Astrocyte (in vitro differentiated cells and primary cell): Measurements from ENCODE around the gene RNU7-1. TPM values are rescaled to one million over a fixed set of nuclear protein-coding genes. Genes with fewer than 3 reads are reported as not detected.
A peak's percentile ranks its signal among the peaks of the same experiment; 100 is the strongest.

Experiments used
- DNase-seq: peaks from one replicate; pipeline ENCODE4 v3.0.0-alpha.2; 2010; ENCODE audit warnings: low read depth
- FAIRE-seq: peaks from 2 replicates; lab custom pipeline; 2011; peaks lifted over from hg19 to GRCh38; lab: Jason Lieb, UNC
- H2AFZ ChIP-seq: 2 replicates; pipeline ENCODE4 v1.6.0; 2012; ENCODE audit warnings: low read depth, low read length, inconsistent platforms
- H3K27ac ChIP-seq: 2 replicates; pipeline ENCODE4 v1.5.1; 2011; ENCODE audit warnings: low read depth, low read length, inconsistent platforms
- H3K27me3 ChIP-seq: 2 replicates; pipeline ENCODE4 v1.6.0; 2011; ENCODE audit warnings: low read length, inconsistent platforms; ENCODE audit not compliant: insufficient read depth
- H3K36me3 ChIP-seq: 2 replicates; pipeline ENCODE4 v1.5.1; 2011; ENCODE audit warnings: low read length, inconsistent platforms; ENCODE audit not compliant: insufficient read depth
- H3K4me1 ChIP-seq: 2 replicates; pipeline ENCODE4 v1.5.1; 2011; ENCODE audit warnings: low read length, inconsistent platforms; ENCODE audit not compliant: insufficient read depth
- H3K4me2 ChIP-seq: 2 replicates; pipeline ENCODE4 v1.6.0; 2012; ENCODE audit warnings: low read length, inconsistent platforms
- H3K4me3 ChIP-seq: 2 replicates; pipeline ENCODE4 v1.5.1; 2011; ENCODE audit warnings: low read depth, mild to moderate bottlenecking, low read length, inconsistent platforms; ENCODE audit not compliant: insufficient read depth
- H3K79me2 ChIP-seq: 2 replicates; pipeline ENCODE4 v1.6.0; 2012; ENCODE audit warnings: mild to moderate bottlenecking, low read length, inconsistent platforms; ENCODE audit not compliant: insufficient read depth
- H3K9ac ChIP-seq: 2 replicates; pipeline ENCODE4 v1.6.0; 2012; ENCODE audit warnings: mild to moderate bottlenecking, low read length, inconsistent platforms
- H3K9me3 ChIP-seq: 2 replicates; pipeline ENCODE4 v1.5.1; 2012; ENCODE audit warnings: low read depth, mild to moderate bottlenecking, low read length, inconsistent platforms; ENCODE audit not compliant: insufficient read depth
- H4K20me1 ChIP-seq: 2 replicates; pipeline ENCODE4 v1.6.0; 2012; ENCODE audit warnings: low read length, inconsistent platforms; ENCODE audit not compliant: insufficient read depth
- H3K27ac Mint-ChIP-seq: one replicate; pipeline ENCODE4 v1.8.0; 2021; ENCODE audit warnings: mild to moderate bottlenecking, mixed read lengths; ENCODE audit not compliant: unreplicated experiment
- H3K27me3 Mint-ChIP-seq: one replicate; pipeline ENCODE4 v1.8.0; 2021; ENCODE audit warnings: low read depth, mixed read lengths; ENCODE audit not compliant: unreplicated experiment
- H3K36me3 Mint-ChIP-seq: one replicate; pipeline ENCODE4 v1.8.0; 2021; ENCODE audit warnings: low read depth, mixed read lengths; ENCODE audit not compliant: unreplicated experiment
- H3K4me1 Mint-ChIP-seq: one replicate; pipeline ENCODE4 v1.8.0; 2021; ENCODE audit warnings: low read depth, mixed read lengths; ENCODE audit not compliant: unreplicated experiment
- H3K4me3 Mint-ChIP-seq: one replicate; pipeline ENCODE4 v1.8.0; 2021; ENCODE audit warnings: mild to moderate bottlenecking, moderate library complexity, mixed read lengths; ENCODE audit not compliant: unreplicated experiment
- H3K9me3 Mint-ChIP-seq: one replicate; pipeline ENCODE4 v1.8.0; 2021; ENCODE audit warnings: mild to moderate bottlenecking, mixed read lengths; ENCODE audit not compliant: unreplicated experiment
- EZH2 ChIP-seq: IDR thresholded peaks from 2 replicates; pipeline ENCODE4 v1.6.1; 2012; ENCODE audit warnings: mild to moderate bottlenecking, low read length, inconsistent platforms; ENCODE audit not compliant: insufficient read depth
- total RNA-seq: library from RNA; stranded (reverse); gene quantifications from 2 replicates; pipeline ENCODE4 v1.2.1, GENCODE V29; 2021
- TF ChIP-seq, protein P1 (sequence below): IDR thresholded peaks from 2 replicates; pipeline ENCODE4 v1.5.1; 2011; ENCODE audit warnings: low read depth, mild to moderate bottlenecking, inconsistent platforms, low read length, moderate library complexity; ENCODE audit not compliant: insufficient read depth

The RNU7-1 gene
- total RNA-seq, 1 donor from 2014 or later = not detected

GRCh38 chr12:6941782-6942181, 1.8 kb upstream of the RNU7-1 start:
- no peak for FAIRE-seq

GRCh38 chr12:6942331-6942665, 1.3 kb upstream of the RNU7-1 start:
- peaks cover 34% of the 10 kb centered on the region for H3K4me1 ChIP-seq
- Mint-ChIP-seq H3K36me3 (peaks cover 3% of the 10 kb centered on the region), H3K4me3 (peak overlapping the region; percentile 66), H3K27ac (no peak overlapping the region), H3K4me1 (peaks cover 22% of the 10 kb centered on the region), H3K9me3 (peaks cover 3% of the 10 kb centered on the region), H3K27me3 (no peaks in the 10 kb centered on the region)
- peaks cover 13% of the 10 kb centered on the region for H3K36me3 ChIP-seq
- no peak overlapping the region for H3K4me3 ChIP-seq
- FAIRE-seq (no peak), DNase-seq (no peak)
- H3K4me2 ChIP-seq = peak overlapping the region; percentile 12
- peak overlapping the region; percentile 86 for H3K27ac ChIP-seq
- H3K79me2 ChIP-seq = peaks cover 13% of the 10 kb centered on the region
- no peak overlapping the region for H2AFZ ChIP-seq
- no peaks in the 10 kb centered on the region for H3K9me3 ChIP-seq
- H3K9ac ChIP-seq = peak overlapping the region; percentile 87
- TF ChIP-seq EZH2 = no peak
- TF ChIP-seq, protein P1, sequence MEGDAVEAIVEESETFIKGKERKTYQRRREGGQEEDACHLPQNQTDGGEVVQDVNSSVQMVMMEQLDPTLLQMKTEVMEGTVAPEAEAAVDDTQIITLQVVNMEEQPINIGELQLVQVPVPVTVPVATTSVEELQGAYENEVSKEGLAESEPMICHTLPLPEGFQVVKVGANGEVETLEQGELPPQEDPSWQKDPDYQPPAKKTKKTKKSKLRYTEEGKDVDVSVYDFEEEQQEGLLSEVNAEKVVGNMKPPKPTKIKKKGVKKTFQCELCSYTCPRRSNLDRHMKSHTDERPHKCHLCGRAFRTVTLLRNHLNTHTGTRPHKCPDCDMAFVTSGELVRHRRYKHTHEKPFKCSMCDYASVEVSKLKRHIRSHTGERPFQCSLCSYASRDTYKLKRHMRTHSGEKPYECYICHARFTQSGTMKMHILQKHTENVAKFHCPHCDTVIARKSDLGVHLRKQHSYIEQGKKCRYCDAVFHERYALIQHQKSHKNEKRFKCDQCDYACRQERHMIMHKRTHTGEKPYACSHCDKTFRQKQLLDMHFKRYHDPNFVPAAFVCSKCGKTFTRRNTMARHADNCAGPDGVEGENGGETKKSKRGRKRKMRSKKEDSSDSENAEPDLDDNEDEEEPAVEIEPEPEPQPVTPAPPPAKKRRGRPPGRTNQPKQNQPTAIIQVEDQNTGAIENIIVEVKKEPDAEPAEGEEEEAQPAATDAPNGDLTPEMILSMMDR = no peak
- H3K27me3 ChIP-seq = no peaks in the 10 kb centered on the region
- H4K20me1 ChIP-seq = peaks cover 33% of the 10 kb centered on the region

More at GRCh38 chr12:6941782-6942181, 1.8 kb upstream of the RNU7-1 start:
- Histone ChIP-seq H3K4me2 (no peak overlapping the region), H3K36me3 (peaks cover 14% of the 10 kb centered on the region), H2AFZ (no peak overlapping the region), H3K9me3 (no peaks in the 10 kb centered on the region), H4K20me1 (peaks cover 28% of the 10 kb centered on the region), H3K9ac (no peak overlapping the region), H3K27me3 (no peaks in the 10 kb centered on the region), H3K79me2 (peaks cover 15% of the 10 kb centered on the region), H3K27ac (no peak overlapping the region), H3K4me3 (no peak overlapping the region), H3K4me1 (peaks cover 38% of the 10 kb centered on the region)
- Mint-ChIP-seq H3K27me3 (no peaks in the 10 kb centered on the region), H3K4me1 (peaks cover 20% of the 10 kb centered on the region), H3K9me3 (peaks cover 3% of the 10 kb centered on the region), H3K36me3 (peaks cover 3% of the 10 kb centered on the region), H3K4me3 (no peak overlapping the region), H3K27ac (peak overlapping the region; percentile 69)
- TF ChIP-seq, protein P1 = no peak
- no peak for TF ChIP-seq EZH2
- DNase-seq = no peak

DNA sequence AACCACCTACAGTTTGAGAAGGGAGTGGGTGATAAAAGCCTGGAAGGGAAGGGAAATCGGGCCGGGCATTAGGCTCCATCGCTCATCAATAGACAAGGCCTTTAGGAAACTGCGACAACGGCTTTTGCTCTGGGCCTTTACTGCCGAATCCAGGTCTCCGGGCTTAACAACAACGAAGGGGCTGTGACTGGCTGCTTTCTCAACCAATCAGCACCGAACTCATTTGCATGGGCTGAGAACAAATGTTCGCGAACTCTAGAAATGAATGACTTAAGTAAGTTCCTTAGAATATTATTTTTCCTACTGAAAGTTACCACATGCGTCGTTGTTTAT, 261 bp upstream of the RNU7-1 start:
- Mint-ChIP-seq H3K4me1 (peaks cover 22% of the 10 kb centered on the region), H3K4me3 (peak overlapping the region; percentile 82), H3K27ac (peak overlapping the region; percentile 91), H3K36me3 (peaks cover 3% of the 10 kb centered on the region), H3K27me3 (no peaks in the 10 kb centered on the region), H3K9me3 (peaks cover 3% of the 10 kb centered on the region)
- peaks cover 26% of the 10 kb centered on the region for H3K4me1 ChIP-seq
- H3K9ac ChIP-seq = peak overlapping the region; percentile 87
- peak overlapping the region; percentile 22 for H2AFZ ChIP-seq
- no peaks in the 10 kb centered on the region for H3K9me3 ChIP-seq
- no peaks in the 10 kb centered on the region for H3K27me3 ChIP-seq
- FAIRE-seq (peak; percentile 50), DNase-seq (peak; percentile 93)
- H3K36me3 ChIP-seq = peaks cover 13% of the 10 kb centered on the region
- H4K20me1 ChIP-seq = peaks cover 30% of the 10 kb centered on the region
- no peak for TF ChIP-seq EZH2
- TF ChIP-seq, protein P1 = no peak
- peaks cover 13% of the 10 kb centered on the region for H3K79me2 ChIP-seq
- peak overlapping the region; percentile 86 for H3K27ac ChIP-seq
- peak overlapping the region; percentile 94 for H3K4me2 ChIP-seq
- peak overlapping the region; percentile 69 for H3K4me3 ChIP-seq
